Measurements from ENCODE around the gene LRRC3. TPM values are rescaled to one million over a fixed set of nuclear protein-coding genes. Genes with fewer than 3 reads are reported as not detected.
A peak's percentile ranks its signal among the peaks of the same experiment; 100 is the strongest.

Gene LRRC3
- total RNA-seq, 2 experiments from 2014 or later: 1.8 to 1.9 TPM

- Mint-ChIP-seq H3K9me3 (no peaks in the 10 kb centered on the region), H3K36me3 (no peaks in the 10 kb centered on the region), H3K27me3 (peaks cover 5% of the 10 kb centered on the region), H3K4me1 (no peaks in the 10 kb centered on the region), H3K27ac (no peak overlapping the region), H3K4me3 (no peak overlapping the region)
- DNase-seq: no peak
These were observed 12.8 kb upstream of the LRRC3 start for GRCh38 chr21:44442266-44443125.

GRCh38 chr21:44443291-44443890 is 11.9 kb upstream of the LRRC3 start:
- peaks cover 6% of the 10 kb centered on the region for H3K27me3 Mint-ChIP-seq
- no peaks in the 10 kb centered on the region for H3K9me3 Mint-ChIP-seq
- no peak for DNase-seq
- no peaks in the 10 kb centered on the region for H3K36me3 Mint-ChIP-seq
- H3K4me1 Mint-ChIP-seq: no peaks in the 10 kb centered on the region
- H3K4me3 Mint-ChIP-seq: no peak overlapping the region
- no peak overlapping the region for H3K27ac Mint-ChIP-seq

GRCh38 chr21:44443891-44444285 is 11.4 kb upstream of the LRRC3 start:
- H3K36me3 Mint-ChIP-seq: no peaks in the 10 kb centered on the region
- no peak overlapping the region for H3K27ac Mint-ChIP-seq
- no peak for DNase-seq
- no peaks in the 10 kb centered on the region for H3K9me3 Mint-ChIP-seq
- H3K4me3 Mint-ChIP-seq: no peak overlapping the region
- H3K27me3 Mint-ChIP-seq: peaks cover 8% of the 10 kb centered on the region
- no peaks in the 10 kb centered on the region for H3K4me1 Mint-ChIP-seq

- H3K36me3 Mint-ChIP-seq: no peaks in the 10 kb centered on the region
- no peak overlapping the region for H3K27ac Mint-ChIP-seq
- no peaks in the 10 kb centered on the region for H3K9me3 Mint-ChIP-seq
- no peaks in the 10 kb centered on the region for H3K4me1 Mint-ChIP-seq
- DNase-seq: no peak
- H3K4me3 Mint-ChIP-seq: no peak overlapping the region
- H3K27me3 Mint-ChIP-seq: peaks cover 13% of the 10 kb centered on the region
These were observed 10.9 kb upstream of the LRRC3 start for GRCh38 chr21:44444286-44444931.

GRCh38 chr21:44445145-44445812 is 10.0 kb upstream of the LRRC3 start:
- Mint-ChIP-seq H3K4me1 (no peaks in the 10 kb centered on the region), H3K4me3 (no peak overlapping the region), H3K9me3 (no peaks in the 10 kb centered on the region), H3K36me3 (no peaks in the 10 kb centered on the region), H3K27me3 (peaks cover 13% of the 10 kb centered on the region), H3K27ac (no peak overlapping the region)
- DNase-seq: no peak

GRCh38 chr21:44448651-44449131 is 6.6 kb upstream of the LRRC3 start:
- no peak for DNase-seq
- H3K27ac Mint-ChIP-seq: no peak overlapping the region
- no peaks in the 10 kb centered on the region for H3K9me3 Mint-ChIP-seq
- no peaks in the 10 kb centered on the region for H3K4me1 Mint-ChIP-seq
- peaks cover 30% of the 10 kb centered on the region for H3K27me3 Mint-ChIP-seq
- no peaks in the 10 kb centered on the region for H3K36me3 Mint-ChIP-seq
- H3K4me3 Mint-ChIP-seq: no peak overlapping the region

GRCh38 chr21:44449473-44450363 is 5.6 kb upstream of the LRRC3 start:
- H3K4me1 Mint-ChIP-seq: no peaks in the 10 kb centered on the region
- H3K4me3 Mint-ChIP-seq: no peak overlapping the region
- H3K36me3 Mint-ChIP-seq: no peaks in the 10 kb centered on the region
- no peak for DNase-seq
- H3K27me3 Mint-ChIP-seq: peaks cover 37% of the 10 kb centered on the region
- no peaks in the 10 kb centered on the region for H3K9me3 Mint-ChIP-seq
- no peak overlapping the region for H3K27ac Mint-ChIP-seq

- Mint-ChIP-seq H3K36me3 (no peaks in the 10 kb centered on the region), H3K4me3 (no peak overlapping the region), H3K27ac (no peak overlapping the region), H3K27me3 (peaks cover 37% of the 10 kb centered on the region), H3K4me1 (no peaks in the 10 kb centered on the region), H3K9me3 (no peaks in the 10 kb centered on the region)
- no peak for DNase-seq
These were observed 4.9 kb upstream of the LRRC3 start for GRCh38 chr21:44450402-44450801.

GRCh38 chr21:44450999-44451398 is 4.3 kb upstream of the LRRC3 start:
- Mint-ChIP-seq H3K27me3 (peaks cover 37% of the 10 kb centered on the region), H3K27ac (no peak overlapping the region), H3K4me1 (no peaks in the 10 kb centered on the region), H3K4me3 (no peak overlapping the region), H3K36me3 (no peaks in the 10 kb centered on the region), H3K9me3 (no peaks in the 10 kb centered on the region)
- DNase-seq: no peak

- H3K27ac Mint-ChIP-seq: no peak overlapping the region
- no peak for DNase-seq
- no peak overlapping the region for H3K4me3 Mint-ChIP-seq
- no peaks in the 10 kb centered on the region for H3K36me3 Mint-ChIP-seq
- peaks cover 31% of the 10 kb centered on the region for H3K27me3 Mint-ChIP-seq
- no peaks in the 10 kb centered on the region for H3K9me3 Mint-ChIP-seq
- H3K4me1 Mint-ChIP-seq: no peaks in the 10 kb centered on the region
These were observed 2.2 kb upstream of the LRRC3 start for GRCh38 chr21:44453120-44453519.

- peaks cover 27% of the 10 kb centered on the region for H3K27me3 Mint-ChIP-seq
- no peak for DNase-seq
- no peaks in the 10 kb centered on the region for H3K36me3 Mint-ChIP-seq
- no peaks in the 10 kb centered on the region for H3K4me1 Mint-ChIP-seq
- H3K9me3 Mint-ChIP-seq: no peaks in the 10 kb centered on the region
- no peak overlapping the region for H3K27ac Mint-ChIP-seq
- no peak overlapping the region for H3K4me3 Mint-ChIP-seq
These were observed 1.3 kb upstream of the LRRC3 start for GRCh38 chr21:44454058-44454457.

- peak overlapping the region; percentile 71 for H3K4me3 Mint-ChIP-seq
- peak; percentile 51 for DNase-seq
These were observed 359 bp downstream of the LRRC3 start for GRCh38 chr21:44455524-44456213.

GRCh38 chr21:44456214-44456914 is 1.1 kb downstream of the LRRC3 start:
- Mint-ChIP-seq H3K9me3 (no peaks in the 10 kb centered on the region), H3K27me3 (peaks cover 18% of the 10 kb centered on the region), H3K4me3 (peak overlapping the region; percentile 59), H3K4me1 (no peaks in the 10 kb centered on the region), H3K36me3 (no peaks in the 10 kb centered on the region), H3K27ac (no peak overlapping the region)
- no peak for DNase-seq

More at GRCh38 chr21:44455524-44456213, 359 bp downstream of the LRRC3 start:
- peaks cover 22% of the 10 kb centered on the region for H3K27me3 Mint-ChIP-seq
- no peaks in the 10 kb centered on the region for H3K9me3 Mint-ChIP-seq
- no peaks in the 10 kb centered on the region for H3K4me1 Mint-ChIP-seq
- H3K36me3 Mint-ChIP-seq: no peaks in the 10 kb centered on the region
- H3K27ac Mint-ChIP-seq: no peak overlapping the region

Data from activated naive CD8-positive, alpha-beta T cell treated with anti-CD3 and anti-CD28 coated beads for 36 hours (primary cell).